HUES48 (cell line): Measurements from ENCODE around the gene LEMD2.

ENCODE experiments used
- H3K27ac ChIP-seq: one replicate; pipeline ENCODE4 v1.7.0; 2013; ENCODE audit warnings: low read depth, low read length, inconsistent platforms
- H3K27me3 ChIP-seq: 2 replicates; pipeline ENCODE4 v1.6.1; 2013; ENCODE audit warnings: mild to moderate bottlenecking, low read length; ENCODE audit not compliant: control insufficient read depth, insufficient read depth
- H3K36me3 ChIP-seq: 2 replicates; pipeline ENCODE4 v1.6.1; 2013; ENCODE audit warnings: low read length; ENCODE audit not compliant: control insufficient read depth, insufficient read depth
- H3K4me1 ChIP-seq: 2 replicates; pipeline ENCODE4 v1.6.1; 2013; ENCODE audit warnings: mild to moderate bottlenecking, low read length; ENCODE audit not compliant: control insufficient read depth, insufficient read depth
- H3K4me3 ChIP-seq: 2 replicates; pipeline ENCODE4 v1.5.1; 2013; ENCODE audit warnings: mild to moderate bottlenecking, low read depth, low read length
- H3K9ac ChIP-seq: 2 replicates; pipeline ENCODE4 v1.6.1; 2013; ENCODE audit warnings: mild to moderate bottlenecking, low read depth, low read length, moderate library complexity
- H3K9me3 ChIP-seq: 2 replicates; pipeline ENCODE4 v1.6.1; 2013; ENCODE audit warnings: low read length; ENCODE audit not compliant: control insufficient read depth, insufficient read depth

Gene LEMD2

GRCh38 chr6:33732817-33733708, 55.9 kb downstream of the LEMD2 start:
- H3K9ac ChIP-seq, result no peak overlapping the region
- H3K36me3 ChIP-seq, result no peaks in the 10 kb centered on the region
- no peaks in the 10 kb centered on the region for H3K9me3 ChIP-seq
- H3K27ac ChIP-seq, result no peak overlapping the region
- H3K27me3 ChIP-seq, result no peaks in the 10 kb centered on the region
- H3K4me1 ChIP-seq, result no peaks in the 10 kb centered on the region
- H3K4me3 ChIP-seq, result no peak overlapping the region

GRCh38 chr6:33732385-33732784, 56.5 kb downstream of the LEMD2 start:
- Histone ChIP-seq H3K27me3 (no peaks in the 10 kb centered on the region), H3K4me3 (no peak overlapping the region), H3K9ac (no peak overlapping the region), H3K4me1 (no peaks in the 10 kb centered on the region), H3K9me3 (no peaks in the 10 kb centered on the region), H3K36me3 (no peaks in the 10 kb centered on the region), H3K27ac (no peak overlapping the region)

GRCh38 chr6:33731751-33732282, 57.1 kb downstream of the LEMD2 start:
- no peaks in the 10 kb centered on the region for H3K27me3 ChIP-seq
- H3K4me1 ChIP-seq, result no peaks in the 10 kb centered on the region

GRCh38 chr6:33731035-33731434, 57.9 kb downstream of the LEMD2 start:
- no peaks in the 10 kb centered on the region for H3K9me3 ChIP-seq
- H3K36me3 ChIP-seq, result no peaks in the 10 kb centered on the region
- no peaks in the 10 kb centered on the region for H3K27me3 ChIP-seq
- H3K9ac ChIP-seq, result no peak overlapping the region
- H3K4me3 ChIP-seq, result no peak overlapping the region
- H3K4me1 ChIP-seq, result no peaks in the 10 kb centered on the region
- no peak overlapping the region for H3K27ac ChIP-seq

More at GRCh38 chr6:33731751-33732282, 57.1 kb downstream of the LEMD2 start:
- H3K9ac ChIP-seq, result no peak overlapping the region
- no peak overlapping the region for H3K27ac ChIP-seq
- no peak overlapping the region for H3K4me3 ChIP-seq
- H3K9me3 ChIP-seq, result no peaks in the 10 kb centered on the region
- no peaks in the 10 kb centered on the region for H3K36me3 ChIP-seq

GRCh38 chr6:33730611-33731010, 58.3 kb downstream of the LEMD2 start:
- Histone ChIP-seq H3K36me3 (no peaks in the 10 kb centered on the region), H3K4me1 (peaks cover 1% of the 10 kb centered on the region; the same call in 1 of the 2 replicates), H3K9me3 (no peaks in the 10 kb centered on the region), H3K27ac (no peak overlapping the region), H3K27me3 (no peaks in the 10 kb centered on the region), H3K9ac (no peak overlapping the region), H3K4me3 (no peak overlapping the region)

GRCh38 chr6:33729059-33729458, 59.9 kb downstream of the LEMD2 start:
- Histone ChIP-seq H3K27me3 (no peaks in the 10 kb centered on the region), H3K4me3 (no peak overlapping the region), H3K27ac (no peak overlapping the region), H3K4me1 (peaks cover 9% of the 10 kb centered on the region), H3K9me3 (no peaks in the 10 kb centered on the region), H3K9ac (no peak overlapping the region), H3K36me3 (no peaks in the 10 kb centered on the region)

GRCh38 chr6:33728438-33728837, 60.5 kb downstream of the LEMD2 start:
- no peak overlapping the region for H3K9ac ChIP-seq
- H3K9me3 ChIP-seq, result no peaks in the 10 kb centered on the region
- H3K36me3 ChIP-seq, result no peaks in the 10 kb centered on the region
- H3K4me3 ChIP-seq, result no peak overlapping the region
- no peaks in the 10 kb centered on the region for H3K27me3 ChIP-seq
- H3K27ac ChIP-seq, result no peak overlapping the region
- peaks cover 9% of the 10 kb centered on the region for H3K4me1 ChIP-seq

- no peak overlapping the region for H3K4me3 ChIP-seq
- H3K36me3 ChIP-seq, result no peaks in the 10 kb centered on the region
- no peak overlapping the region for H3K9ac ChIP-seq
- peaks cover 9% of the 10 kb centered on the region for H3K4me1 ChIP-seq
- H3K27me3 ChIP-seq, result no peaks in the 10 kb centered on the region
- no peak overlapping the region for H3K27ac ChIP-seq
- no peaks in the 10 kb centered on the region for H3K9me3 ChIP-seq
Observed at GRCh38 chr6:33727932-33728331, 61.0 kb downstream of the LEMD2 start.

- Histone ChIP-seq H3K27me3 (no peaks in the 10 kb centered on the region), H3K4me1 (peaks cover 9% of the 10 kb centered on the region), H3K9ac (no peak overlapping the region), H3K4me3 (no peak overlapping the region), H3K27ac (no peak overlapping the region), H3K9me3 (no peaks in the 10 kb centered on the region), H3K36me3 (no peaks in the 10 kb centered on the region)
Observed at GRCh38 chr6:33727126-33727525, 61.8 kb downstream of the LEMD2 start.

GRCh38 chr6:33726696-33727095, 62.2 kb downstream of the LEMD2 start:
- Histone ChIP-seq H3K4me3 (no peak overlapping the region), H3K9me3 (no peaks in the 10 kb centered on the region), H3K36me3 (no peaks in the 10 kb centered on the region), H3K9ac (no peak overlapping the region), H3K4me1 (peaks cover 9% of the 10 kb centered on the region), H3K27me3 (no peaks in the 10 kb centered on the region), H3K27ac (no peak overlapping the region)

GRCh38 chr6:33725891-33726673, 62.8 kb downstream of the LEMD2 start:
- Histone ChIP-seq H3K27ac (no peak overlapping the region), H3K4me1 (peaks cover 9% of the 10 kb centered on the region), H3K9ac (no peak overlapping the region), H3K36me3 (no peaks in the 10 kb centered on the region), H3K9me3 (no peaks in the 10 kb centered on the region), H3K4me3 (no peak overlapping the region), H3K27me3 (no peaks in the 10 kb centered on the region)
